Smooth muscle cell (in vitro differentiated cells): ENCODE measurements around the gene SYNE1. TPM values are rescaled to one million over a fixed set of nuclear protein-coding genes. Genes with fewer than 3 reads are reported as not detected.

Experiments used
- DNase-seq: peaks from one replicate; lab custom pipeline; 2025; ENCODE audit not compliant: unreplicated experiment; lab: John Stamatoyannopoulos, UW
- H2AFZ ChIP-seq: fragments of 200-600 bp; sonication (generic); 2 replicates; pipeline ENCODE4 v1.6.0; 2016; ENCODE audit warnings: antibody characterized with exemption, low read depth, mild to moderate bottlenecking
- H3F3A ChIP-seq: fragments of 200-600 bp; sonication (generic); 2 replicates; pipeline ENCODE4 v1.6.0; 2017; ENCODE audit warnings: antibody characterized with exemption, low read depth
- H3K27ac ChIP-seq: fragments of 200-600 bp; sonication (generic); 2 replicates; pipeline ENCODE4 v1.5.1; 2016; ENCODE audit warnings: low read depth, mild to moderate bottlenecking
- H3K27me3 ChIP-seq: fragments of 200-600 bp; sonication (generic); 2 replicates; pipeline ENCODE4 v1.6.1; 2016; ENCODE audit warnings: low read depth, mild to moderate bottlenecking
- H3K36me3 ChIP-seq: fragments of 200-600 bp; sonication (generic); 2 replicates; pipeline ENCODE4 v1.5.1; 2016; ENCODE audit warnings: low read depth
- H3K4me1 ChIP-seq: fragments of 200-600 bp; sonication (generic); 2 replicates; pipeline ENCODE4 v1.5.1; 2016; ENCODE audit warnings: low read depth
- H3K4me2 ChIP-seq: fragments of 200-600 bp; sonication (generic); 2 replicates; pipeline ENCODE4 v1.6.0; 2016; ENCODE audit warnings: mild to moderate bottlenecking
- H3K4me3 ChIP-seq: fragments of 200-600 bp; sonication (generic); 2 replicates; pipeline ENCODE4 v1.5.1; 2016; ENCODE audit warnings: mild to moderate bottlenecking
- H3K79me2 ChIP-seq: fragments of 200-600 bp; sonication (generic); 2 replicates; pipeline ENCODE4 v1.6.0; 2016; ENCODE audit warnings: low read depth, mild to moderate bottlenecking
- H3K9ac ChIP-seq: fragments of 200-600 bp; sonication (generic); 2 replicates; pipeline ENCODE4 v1.6.0; 2016; ENCODE audit warnings: low read depth
- H3K9me3 ChIP-seq: fragments of 200-600 bp; sonication (generic); replicated peaks from 2 replicates; pipeline ENCODE4 v1.5.1; 2016; ENCODE audit warnings: low read depth
- H4K20me1 ChIP-seq: fragments of 200-600 bp; sonication (generic); 2 replicates; pipeline ENCODE4 v1.6.0; 2016; ENCODE audit warnings: low read depth
- WGBS: methylation state at CpG from one replicate; pipeline ENCODE4 v1.1.7; 2016; ENCODE audit warnings: low lambda C conversion rate; 5-methylcytosine and 5-hydroxymethylcytosine counted together
- polyA plus RNA-seq: library from polyadenylated mRNA; unstranded; fragments of >200 nt; fragmentation: Nextera tagmentation; extraction: Ambion mirVana; gene quantifications from 2 replicates; pipeline ENCODE4 v1.2.1, GENCODE V29; 2016
- total RNA-seq: library from RNA; depleted of rRNA; stranded (reverse); fragments of >200 nt; gene quantifications from 2 replicates; pipeline ENCODE4 v1.2.3, GENCODE V29; 2014
- TF ChIP-seq, protein P1 (sequence below): fragments of 200-600 bp; sonication (generic); IDR thresholded peaks from 2 replicates; pipeline ENCODE4 v1.5.1; 2017; ENCODE audit warnings: borderline replicate concordance, mild to moderate bottlenecking, antibody characterized with exemption; ENCODE audit not compliant: insufficient read depth, poor library complexity, severe bottlenecking

The SYNE1 gene
- total and polyA plus RNA-seq, 2 experiments from 2014 or later: 18.2 to 56.2 TPM

DNA sequence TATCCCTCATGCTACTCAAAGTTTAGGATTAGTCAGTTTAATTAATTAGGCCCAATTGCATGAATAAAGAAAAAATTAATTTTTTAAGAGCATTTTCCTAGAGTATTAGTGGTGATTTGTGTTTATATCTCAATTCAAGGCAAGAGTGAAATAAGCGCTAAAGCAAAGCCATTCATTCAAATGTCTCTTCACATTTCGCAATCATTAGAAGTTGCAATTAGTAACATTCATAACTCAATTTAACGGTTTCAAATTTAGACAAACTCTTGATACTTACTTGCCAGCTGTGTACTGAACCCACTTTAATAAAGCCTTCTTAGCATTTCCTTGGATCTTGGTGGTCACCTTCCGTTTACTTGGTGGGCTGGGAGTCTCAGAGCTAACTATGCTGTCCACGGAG, 127.2 kb downstream of the SYNE1 start:
- no peaks in the 10 kb centered on the region for H3K36me3 ChIP-seq
- TF ChIP-seq, protein P1, sequence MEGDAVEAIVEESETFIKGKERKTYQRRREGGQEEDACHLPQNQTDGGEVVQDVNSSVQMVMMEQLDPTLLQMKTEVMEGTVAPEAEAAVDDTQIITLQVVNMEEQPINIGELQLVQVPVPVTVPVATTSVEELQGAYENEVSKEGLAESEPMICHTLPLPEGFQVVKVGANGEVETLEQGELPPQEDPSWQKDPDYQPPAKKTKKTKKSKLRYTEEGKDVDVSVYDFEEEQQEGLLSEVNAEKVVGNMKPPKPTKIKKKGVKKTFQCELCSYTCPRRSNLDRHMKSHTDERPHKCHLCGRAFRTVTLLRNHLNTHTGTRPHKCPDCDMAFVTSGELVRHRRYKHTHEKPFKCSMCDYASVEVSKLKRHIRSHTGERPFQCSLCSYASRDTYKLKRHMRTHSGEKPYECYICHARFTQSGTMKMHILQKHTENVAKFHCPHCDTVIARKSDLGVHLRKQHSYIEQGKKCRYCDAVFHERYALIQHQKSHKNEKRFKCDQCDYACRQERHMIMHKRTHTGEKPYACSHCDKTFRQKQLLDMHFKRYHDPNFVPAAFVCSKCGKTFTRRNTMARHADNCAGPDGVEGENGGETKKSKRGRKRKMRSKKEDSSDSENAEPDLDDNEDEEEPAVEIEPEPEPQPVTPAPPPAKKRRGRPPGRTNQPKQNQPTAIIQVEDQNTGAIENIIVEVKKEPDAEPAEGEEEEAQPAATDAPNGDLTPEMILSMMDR: no peak
- no peak overlapping the region for H3K9ac ChIP-seq
- no peak overlapping the region for H3K27ac ChIP-seq
- no peak overlapping the region for H3K4me3 ChIP-seq
- H3K9me3 ChIP-seq: no peaks in the 10 kb centered on the region
- 86% methylated on average over 5 of the region's 5 CpGs for WGBS
- H3K4me2 ChIP-seq: no peak overlapping the region
- H3K4me1 ChIP-seq: no peaks in the 10 kb centered on the region
- H3K79me2 ChIP-seq: no peaks in the 10 kb centered on the region
- H3K27me3 ChIP-seq: no peaks in the 10 kb centered on the region
- no peak for DNase-seq
- no peaks in the 10 kb centered on the region for H4K20me1 ChIP-seq
- no peak overlapping the region for H2AFZ ChIP-seq
- no peaks in the 10 kb centered on the region for H3F3A ChIP-seq

DNA sequence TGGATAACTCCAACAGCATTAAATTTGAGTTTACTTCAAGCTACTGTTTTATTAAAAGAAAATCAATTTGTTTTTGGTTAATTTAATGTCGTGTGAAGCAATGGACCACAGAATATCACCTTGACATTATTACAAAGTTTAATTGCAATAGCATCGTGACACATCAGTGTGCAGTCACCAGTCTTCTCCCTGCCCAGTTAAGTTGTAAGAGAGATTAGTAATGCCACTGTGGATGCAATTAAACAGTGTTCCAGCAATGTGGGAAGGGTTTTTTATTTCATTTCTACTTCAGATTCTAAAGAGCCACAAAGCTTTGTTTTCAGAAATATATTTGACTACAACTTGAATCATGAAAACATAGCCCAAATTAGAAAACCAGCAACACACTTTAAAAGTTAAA, 128.7 kb downstream of the SYNE1 start:
- Histone ChIP-seq H3K27ac (no peak overlapping the region), H3K9me3 (no peaks in the 10 kb centered on the region), H3K4me1 (no peaks in the 10 kb centered on the region), H3K36me3 (no peaks in the 10 kb centered on the region), H3K9ac (no peak overlapping the region), H3K27me3 (no peaks in the 10 kb centered on the region), H3K4me2 (no peak overlapping the region), H4K20me1 (no peaks in the 10 kb centered on the region), H2AFZ (no peak overlapping the region), H3K79me2 (no peaks in the 10 kb centered on the region), H3K4me3 (no peak overlapping the region), H3F3A (no peaks in the 10 kb centered on the region)
- no peak for DNase-seq
- TF ChIP-seq, protein P1: no peak
- 84% methylated on average over 2 of the region's 2 CpGs for WGBS

DNA sequence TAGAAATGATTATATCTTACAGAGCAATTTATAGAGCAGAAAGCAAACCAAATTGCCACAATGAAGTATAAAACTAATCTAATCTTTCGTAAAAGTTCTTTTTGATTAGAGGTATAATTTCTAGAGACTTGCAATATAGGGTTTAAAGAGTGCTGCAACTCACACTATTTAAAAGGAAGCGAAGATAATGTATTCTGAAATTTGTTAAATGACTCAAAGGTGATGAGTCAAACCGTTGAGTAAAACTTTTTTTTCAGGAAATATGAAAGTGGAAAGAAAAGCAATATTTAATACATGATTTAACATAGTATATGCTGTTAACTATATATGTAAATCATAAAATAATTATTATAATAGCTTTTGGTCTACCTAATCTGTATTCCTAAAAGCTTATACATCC, 133.6 kb downstream of the SYNE1 start:
- no peak for DNase-seq
- Histone ChIP-seq H3K36me3 (no peaks in the 10 kb centered on the region), H3K79me2 (no peaks in the 10 kb centered on the region), H3K4me1 (no peaks in the 10 kb centered on the region), H3K27me3 (no peaks in the 10 kb centered on the region), H3K27ac (no peak overlapping the region), H4K20me1 (no peaks in the 10 kb centered on the region), H3K4me2 (no peak overlapping the region), H3K9ac (no peak overlapping the region), H3K9me3 (no peaks in the 10 kb centered on the region), H3F3A (no peaks in the 10 kb centered on the region), H2AFZ (no peak overlapping the region), H3K4me3 (no peak overlapping the region)
- WGBS: 85% methylated on average over 3 of the region's 3 CpGs
- TF ChIP-seq, protein P1: no peak

DNA sequence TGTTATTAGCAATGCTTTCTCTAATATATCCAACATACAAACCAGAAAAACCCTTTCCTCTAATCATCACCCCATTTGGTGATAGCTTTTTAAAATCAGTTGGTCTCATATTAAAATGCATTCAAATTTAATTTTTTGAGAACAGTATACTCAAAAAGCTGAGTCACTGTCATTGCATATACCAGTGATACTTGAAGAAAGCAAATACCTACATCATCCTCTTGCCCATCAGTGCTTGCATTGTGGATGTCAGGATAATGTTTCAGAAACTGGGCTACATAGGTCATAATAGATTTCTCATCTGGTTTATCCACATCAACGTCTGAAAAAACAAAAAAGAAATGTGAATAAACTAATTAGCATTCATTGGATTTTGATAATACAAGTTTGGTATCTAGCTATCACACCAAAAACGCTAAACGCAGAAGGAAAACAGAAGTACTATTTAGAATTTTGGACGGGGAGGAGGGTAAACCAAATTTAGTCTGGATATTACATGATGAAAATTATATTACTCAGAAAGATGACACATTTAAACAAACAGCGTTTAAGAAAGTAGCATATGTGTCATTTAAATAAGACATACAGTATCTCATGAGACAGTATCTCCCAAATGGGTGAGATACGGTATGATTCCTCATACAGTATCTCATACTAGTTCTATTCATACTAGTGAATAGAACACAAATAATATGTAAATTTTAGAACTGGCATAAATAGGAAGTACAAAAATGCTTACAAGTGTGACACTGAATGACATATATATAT, 134.6 kb downstream of the SYNE1 start:
- no peak overlapping the region for H3K4me3 ChIP-seq
- H3K27ac ChIP-seq: no peak overlapping the region
- H3F3A ChIP-seq: no peaks in the 10 kb centered on the region
- no peak for DNase-seq
- H3K4me1 ChIP-seq: no peaks in the 10 kb centered on the region
- no peak overlapping the region for H3K9ac ChIP-seq
- no peak overlapping the region for H3K4me2 ChIP-seq
- H3K9me3 ChIP-seq: no peaks in the 10 kb centered on the region
- H3K27me3 ChIP-seq: no peaks in the 10 kb centered on the region
- WGBS: 90% methylated on average over 6 of the region's 6 CpGs
- no peaks in the 10 kb centered on the region for H4K20me1 ChIP-seq
- no peaks in the 10 kb centered on the region for H3K79me2 ChIP-seq
- TF ChIP-seq, protein P1: no peak
- H3K36me3 ChIP-seq: no peaks in the 10 kb centered on the region
- no peak overlapping the region for H2AFZ ChIP-seq
